Fibroblast of upper back skin (primary cell): Measurements from ENCODE around the gene ZSCAN12.
"Not testable (repeated sequence)": the region's sequence is repeated elsewhere in the genome, so short reads cannot be mapped to it uniquely, and the experiment has no call there.

Experiments
- DNase-seq: peaks from one replicate; pipeline ENCODE4 v3.0.0-alpha.2; 2013

Gene ZSCAN12

GRCh38 chr6:28399350-28400121 lies at the start of gene ZSCAN12:
TSS of gene ZSCAN12 (minus strand) at chr6:28399747. CDS start at chr6:28398405, 1,342 bp downstream.
- DNase-seq: peak; percentile 89

DNA sequence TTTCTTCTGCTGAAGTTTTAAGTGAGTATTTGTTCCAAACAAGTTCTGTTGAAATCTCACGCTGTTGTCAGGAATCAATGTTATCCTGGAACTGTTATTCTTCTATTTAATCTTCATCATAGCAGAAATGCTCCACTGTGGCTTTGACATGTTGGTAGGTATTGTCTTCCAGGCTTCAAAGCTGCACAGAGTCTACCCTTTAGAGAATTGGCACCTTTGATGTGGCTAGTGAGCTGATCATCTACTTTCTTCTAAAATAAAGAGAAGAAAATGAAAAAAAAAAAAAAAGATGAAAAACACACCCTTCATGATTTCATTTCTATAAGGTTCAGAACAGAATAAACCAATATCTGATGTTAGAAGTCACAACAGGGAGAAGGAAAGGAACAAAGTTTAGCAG lies 49.5 kb upstream of the ZSCAN12 start:
- DNase-seq: no peak

DNA sequence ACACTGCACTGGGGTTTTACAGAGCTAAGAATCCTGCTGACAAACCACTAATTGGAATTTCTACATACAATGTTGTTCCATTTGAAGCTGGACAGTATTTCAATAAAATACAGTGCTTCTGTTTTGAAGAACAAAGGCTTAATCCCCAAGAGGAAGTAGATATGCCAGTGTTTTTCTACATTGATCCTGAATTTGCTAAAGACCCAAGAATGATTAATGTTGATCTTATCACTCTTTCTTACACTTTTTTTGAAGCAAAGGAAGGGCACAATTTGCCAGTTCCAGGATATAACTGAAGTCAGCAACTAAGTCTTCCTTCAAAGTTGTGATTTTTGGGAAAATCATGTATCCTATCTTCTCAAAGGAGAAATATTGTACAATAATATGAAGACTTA lies 48.0 kb upstream of the ZSCAN12 start:
- DNase-seq: not testable (repeated sequence)

DNA sequence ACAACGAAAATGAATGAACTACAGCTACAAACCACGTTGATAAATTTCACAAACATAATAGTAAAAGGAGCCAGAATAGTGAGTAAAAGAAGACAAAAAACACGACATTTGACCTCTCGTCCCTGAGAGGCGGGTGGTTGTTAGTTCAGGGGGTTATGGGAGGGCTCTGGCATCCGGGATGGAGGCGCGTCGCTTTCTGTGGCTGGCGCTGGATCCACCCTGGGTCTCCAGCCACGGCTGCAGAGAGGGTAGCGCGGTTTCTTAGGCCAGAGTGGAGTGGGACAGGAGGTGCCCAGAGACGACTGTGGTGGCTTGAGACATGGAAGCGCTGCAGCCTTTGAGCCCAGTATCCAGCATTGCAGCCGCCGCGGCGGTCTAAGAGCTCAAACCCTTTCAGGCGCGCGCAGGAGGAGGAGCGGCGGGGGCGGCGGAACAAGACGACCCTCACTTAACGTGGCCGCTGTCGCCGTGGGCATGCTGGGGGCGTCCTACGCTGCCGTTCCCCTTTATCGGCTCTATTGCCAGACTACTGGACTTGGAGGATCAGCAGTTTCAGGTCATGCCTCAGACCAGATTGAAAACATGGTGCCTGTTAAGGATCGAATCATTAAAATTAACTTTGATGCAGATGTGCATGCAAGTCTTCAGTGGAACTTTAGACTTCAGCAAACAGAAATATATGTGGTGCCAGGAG lies 47.4 kb upstream of the ZSCAN12 start:
- no peak for DNase-seq

DNA sequence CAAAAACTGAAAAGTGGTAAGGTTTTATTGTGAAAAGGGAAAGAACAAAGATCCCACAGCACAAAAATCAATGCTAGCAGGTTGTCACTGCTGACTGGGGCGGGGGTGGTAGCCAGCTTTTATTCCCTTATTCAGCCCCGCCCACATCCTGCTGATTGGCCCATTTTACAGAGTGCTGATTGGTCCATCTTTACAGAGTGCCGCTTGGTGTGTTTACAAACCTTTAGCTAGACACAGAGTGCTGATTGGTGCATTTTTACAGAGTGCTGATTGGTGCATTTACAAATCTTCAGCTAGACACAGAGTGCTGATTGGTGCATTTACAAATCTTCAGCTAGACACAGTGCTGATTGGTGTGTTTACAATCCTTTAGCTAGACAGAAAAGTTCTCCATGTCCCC lies 45.2 kb upstream of the ZSCAN12 start:
- not testable (repeated sequence) for DNase-seq

GRCh38 chr6:28443112-28443773 lies 43.7 kb upstream of the ZSCAN12 start, which contains the start of gene ZSCAN23:
TSS of gene ZSCAN23 (minus strand) at chr6:28443491. CDS start at chr6:28436266, 7,225 bp downstream.
- peak; percentile 88 for DNase-seq

GRCh38 chr6:28442586-28442985 lies 43.0 kb upstream of the ZSCAN12 start:
- DNase-seq: no peak

DNA sequence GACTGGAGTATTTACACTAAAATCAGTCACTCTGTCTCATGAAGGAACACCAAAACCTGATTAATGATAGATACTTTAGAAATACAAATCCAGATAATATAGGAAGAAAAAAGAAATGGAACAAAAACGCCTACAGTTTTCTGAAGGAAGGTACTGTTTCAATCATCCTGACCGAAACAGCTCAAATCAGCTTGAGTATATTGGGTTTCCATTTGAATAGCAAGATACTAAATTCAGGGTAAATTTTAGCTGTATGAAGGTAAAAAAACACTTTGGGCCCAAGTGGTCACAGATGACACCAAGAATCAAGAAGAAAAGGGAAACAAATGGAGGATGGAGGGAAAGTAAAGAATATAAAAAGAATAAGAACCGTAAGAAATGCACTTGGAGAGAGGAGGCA lies 36.9 kb upstream of the ZSCAN12 start:
- no peak for DNase-seq

DNA sequence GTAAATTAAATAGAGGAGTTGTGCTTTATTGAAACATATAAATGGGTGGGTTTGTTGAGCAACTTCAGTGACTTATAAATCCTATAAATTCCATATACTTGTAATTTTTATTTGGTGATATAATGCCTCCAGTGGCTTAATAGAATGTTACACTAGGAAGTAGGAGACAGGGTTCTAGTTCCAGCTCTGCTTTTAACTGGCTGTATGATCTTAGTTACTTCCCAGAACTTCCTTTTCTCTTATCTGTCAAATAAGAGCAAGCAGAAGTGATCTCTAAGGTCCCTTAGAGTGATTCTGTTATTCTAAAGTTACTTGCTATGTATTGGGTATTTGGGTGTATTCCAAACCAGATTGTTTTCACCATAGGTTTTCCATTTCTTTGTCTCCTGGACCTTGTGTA lies 33.6 kb upstream of the ZSCAN12 start:
- DNase-seq: no peak

- no peak for DNase-seq
These were observed 30.2 kb upstream of the ZSCAN12 start for GRCh38 chr6:28429781-28430180.

- no peak for DNase-seq
These were observed 26.5 kb upstream of the ZSCAN12 start for GRCh38 chr6:28425944-28426541.

GRCh38 chr6:28424163-28424562 lies 24.6 kb upstream of the ZSCAN12 start:
- DNase-seq: no peak

DNA sequence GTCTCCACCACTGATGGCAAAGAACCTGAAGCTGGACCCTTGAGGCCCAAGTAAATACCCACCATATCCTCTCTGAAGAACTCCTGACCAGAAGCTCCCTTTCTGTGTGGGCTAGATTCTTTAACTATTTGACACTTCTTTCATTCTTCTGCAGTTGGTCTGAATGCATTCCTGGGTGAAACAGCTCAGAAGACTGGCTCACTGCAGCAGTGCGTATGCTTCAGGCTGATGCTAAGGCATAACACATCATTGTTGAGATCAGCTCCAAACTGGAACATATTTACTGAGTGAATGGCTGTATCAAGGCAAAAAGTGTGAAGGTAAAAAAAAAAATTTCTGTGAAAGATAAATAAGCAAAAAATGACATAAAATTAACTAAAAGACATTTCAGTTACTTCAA lies 24.0 kb upstream of the ZSCAN12 start:
- no peak for DNase-seq

- no peak for DNase-seq
These were observed 14.1 kb upstream of the ZSCAN12 start for GRCh38 chr6:28413681-28414080.

- DNase-seq: no peak
These were observed 11.2 kb upstream of the ZSCAN12 start for GRCh38 chr6:28410767-28411166.

DNA sequence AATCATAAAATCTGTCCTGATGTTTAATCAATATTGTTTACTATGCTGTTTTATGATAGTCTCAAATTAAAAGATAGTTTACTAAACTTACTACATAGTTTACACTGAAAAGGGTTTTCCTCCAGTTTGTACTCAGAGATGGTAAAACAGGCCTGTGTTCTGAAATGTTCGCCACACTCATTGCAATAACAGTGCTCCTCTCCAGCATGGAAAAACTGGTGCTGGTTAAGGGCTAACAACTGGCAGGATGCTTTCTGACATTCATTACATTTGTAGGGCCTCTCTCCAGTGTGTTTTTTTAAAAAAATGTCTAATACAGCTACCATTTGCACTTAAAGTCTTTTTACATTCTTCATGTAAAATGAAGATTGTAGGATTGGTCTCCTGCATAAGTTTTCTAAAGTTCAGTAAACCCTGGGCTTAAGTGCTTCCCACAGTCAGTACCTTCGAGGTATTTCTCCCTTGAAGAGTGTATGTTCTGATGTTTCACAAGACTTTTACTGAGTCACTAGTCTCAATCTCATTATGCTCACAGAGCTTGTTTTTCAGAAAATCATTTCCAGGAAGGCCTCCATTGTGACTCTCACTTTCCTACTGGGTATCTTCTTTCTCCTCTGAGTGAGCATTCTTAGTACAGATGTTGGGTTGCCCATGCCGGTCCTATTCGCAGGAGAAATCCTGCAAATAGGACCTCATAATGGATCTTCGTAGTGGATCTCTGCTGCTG lies 8.7 kb upstream of the ZSCAN12 start:
- DNase-seq: no peak

- no peak for DNase-seq
These were observed 7.9 kb upstream of the ZSCAN12 start for GRCh38 chr6:28407401-28407800.

GRCh38 chr6:28403923-28404322 lies 4.4 kb upstream of the ZSCAN12 start:
- not testable (repeated sequence) for DNase-seq

GRCh38 chr6:28402197-28402596 lies 2.6 kb upstream of the ZSCAN12 start:
- no peak for DNase-seq

DNA sequence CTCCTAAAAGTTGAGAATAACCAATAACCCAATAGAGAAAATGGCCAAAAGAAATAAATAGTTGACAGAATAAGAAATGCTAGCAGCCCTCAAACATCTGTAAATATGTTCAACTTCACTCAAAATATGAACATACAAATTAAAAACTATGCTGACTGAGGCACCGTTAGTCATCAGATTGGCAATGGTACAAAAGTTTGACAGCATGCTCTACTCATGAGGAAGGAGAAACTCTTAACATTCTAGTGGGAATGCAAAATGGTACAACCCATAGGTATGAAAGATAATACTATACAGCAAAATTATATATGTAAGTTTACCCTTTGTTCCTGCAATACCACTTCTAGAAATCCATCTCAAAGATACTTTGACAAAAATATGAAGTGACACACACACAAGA lies 1.6 kb upstream of the ZSCAN12 start:
- DNase-seq: peak; percentile 46

DNA sequence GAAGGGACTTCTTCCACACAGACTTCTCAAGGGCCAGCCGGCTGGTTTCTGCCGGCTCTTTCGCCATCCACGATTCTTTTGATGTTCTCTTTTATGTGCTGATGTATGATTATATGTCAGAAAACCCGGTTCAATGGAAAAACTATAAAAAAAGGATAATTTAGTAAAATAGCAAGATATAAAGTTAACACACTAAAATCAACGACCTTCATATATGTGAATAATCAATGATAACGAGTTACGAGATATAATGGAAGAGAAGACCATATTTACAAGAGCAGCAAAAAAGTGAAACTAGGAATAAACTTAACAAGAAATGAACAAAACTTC lies 540 bp upstream of the ZSCAN12 start:
- DNase-seq: no peak

GRCh38 chr6:28395918-28396317 lies 3.6 kb downstream of the ZSCAN12 start:
- no peak for DNase-seq
